Spleen (tissue), 11 donors: Measurements from ENCODE around the gene GPRC5C. TPM values are rescaled to one million over a fixed set of nuclear protein-coding genes. Genes with fewer than 3 reads are reported as not detected.
A peak's percentile ranks its signal among the peaks of the same experiment; 100 is the strongest.

Experiments used
- DNase-seq: peaks from one replicate; pipeline ENCODE4 v3.0.0-alpha.2; 2020
- H3K27ac ChIP-seq, 8 donors: fragments of 200-600 bp; sonication (generic) in 7 of 8; 1 replicate in 4 of 8; 2 replicates in 4 of 8; pipeline versions ENCODE4 v1.5.0 to v1.8.0; 2016 to 2021; ENCODE audit warnings: inconsistent platforms in 4 of 8, mild to moderate bottlenecking in 4 of 8, moderate library complexity in 1 of 8
- H3K27me3 ChIP-seq, 7 donors: fragments of 200-600 bp; sonication (generic) in 6 of 7; replicated peaks in 1 of 7; 1 replicate in 4 of 7; 2 replicates in 3 of 7; pipeline versions ENCODE4 v1.5.0 to v1.8.0; 2016 to 2021; ENCODE audit warnings: inconsistent platforms in 3 of 7, mild to moderate bottlenecking in 1 of 7
- H3K36me3 ChIP-seq, 6 donors: fragments of 200-600 bp; sonication (generic) in 5 of 6; 1 replicate in 4 of 6; 2 replicates in 2 of 6; pipeline versions ENCODE4 v1.5.0 to v1.8.0; 2016 to 2021; ENCODE audit warnings: inconsistent platforms in 2 of 6
- H3K4me1 ChIP-seq, 6 donors: fragments of 200-600 bp; sonication (generic) in 5 of 6; 1 replicate in 3 of 6; 2 replicates in 3 of 6; pipeline versions ENCODE4 v1.5.0 to v1.8.0; 2016 to 2021; ENCODE audit warnings: inconsistent platforms in 3 of 6
- H3K4me3 ChIP-seq, 8 donors: fragments of 200-600 bp; sonication (generic) in 7 of 8; 1 replicate in 4 of 8; 2 replicates in 4 of 8; pipeline versions ENCODE4 v1.5.0 to v1.8.0; 2016 to 2021; ENCODE audit warnings: inconsistent platforms in 4 of 8, mild to moderate bottlenecking in 4 of 8, moderate library complexity in 2 of 8
- H3K9me3 ChIP-seq, 8 donors: fragments of 200-600 bp; sonication (generic) in 7 of 8; 1 replicate in 4 of 8; 2 replicates in 4 of 8; pipeline versions ENCODE4 v1.5.0 to v1.8.0; 2016 to 2021; ENCODE audit warnings: inconsistent platforms in 4 of 8
- CTCF ChIP-seq, 11 experiments: fragments of 200-600 bp in 7 of 11; fragments of 450-650 bp in 4 of 11; sonication (generic) in 4 of 11; IDR thresholded peaks in 8 of 11; conservative IDR thresholded peaks in 3 of 11; 1 replicate in 7 of 11; 2 replicates in 4 of 11; pipeline versions ENCODE4 v1.4.0 to v1.8.0; 2016 to 2021; ENCODE audit warnings: antibody characterized with exemption in 11 of 11, inconsistent platforms in 4 of 11, mild to moderate bottlenecking in 1 of 11
- POLR2A ChIP-seq, 3 donors: fragments of 450-650 bp; IDR thresholded peaks; one replicate each; pipeline ENCODE4 v1.5.1; 2017; ENCODE audit warnings: antibody characterized with exemption in 3 of 3, mild to moderate bottlenecking in 1 of 3
- POLR2AphosphoS5 ChIP-seq, 3 donors: sonication (generic); formaldehyde crosslinking; IDR thresholded peaks; one replicate each; pipeline ENCODE4 v1.5.1; 2017; ENCODE audit warnings: antibody characterized with exemption in 3 of 3
- WGBS, 5 donors: extraction: QIAGEN DNeasy Blood & Tissue Kit in 3 of 5; methylation state at CpG; one replicate each; pipeline versions ENCODE4 v1.1.5 to v1.1.7; 2013 to 2018; 5-methylcytosine and 5-hydroxymethylcytosine counted together
- intact Hi-C: fragments of 100-400 bp; cut with DNase I; formaldehyde crosslinking; loops from one replicate; pipeline ENCODE4 v1.15.0; 2023; ENCODE audit warnings: low total_unique reads
- polyA plus RNA-seq, 3 donors: library from polyadenylated mRNA; stranded (reverse); fragments of 200-250 nt; gene quantifications; one replicate each; pipeline ENCODE4 v1.2.1, GENCODE V29; 2013
- total RNA-seq, 7 donors: library from RNA; depleted of rRNA in 3 of 7; stranded (reverse); fragments of >200 nt in 3 of 7; fragmentation: NEBNext Ultra II Directional in 4 of 7; extraction: Animal tissue kit (Norgen Biotek cat#: 25700) in 4 of 7; gene quantifications; one replicate each; pipeline versions ENCODE4 v1.1.0 to v1.2.1, GENCODE V29; 2016 to 2021
- donor health status: healthy with polysubstance abuse.
- donor health status: DM: no; HTN: no; CAD: no; lungs with moderate emphysema.
- donor health status: DM: no; HTN: no; CAD: no.
- donor health status: Bipolar disorder and iron deficiency.
- donor health status: healthy.
- donor health status: DM: no; HTN: no; CAD: no.
- donor health status: DM: yes; HTN: yes; CAD: no.

GPRC5C gene
- total and polyA plus RNA-seq, 10 donors, result 11.0 to 70.0 (median 28.6) TPM

GRCh38 chr17:74452841-74453661 lies 21.2 kb downstream of the GPRC5C start:
- H3K36me3 ChIP-seq, result peaks cover 0 to 11% (median 0%) of the 10 kb centered on the region in 6 donors
- intact Hi-C loops, result loop anchor here (10.0 kb wide), 1 partner anchor 238 kb away; the partner anchor contains the start of gene TTYH2

GRCh38 chr17:74453665-74454196 lies 21.8 kb downstream of the GPRC5C start:
- 5 to 40% (median 7%) methylated on average over 7 to 42 of the region's 43 CpGs for WGBS, 5 donors
- peaks cover 24 to 63% (median 49%) of the 10 kb centered on the region in 6 donors for H3K4me1 ChIP-seq
- intact Hi-C loops, result loop anchor here (10.0 kb wide), 1 partner anchor 239 kb away; the partner anchor contains the start of gene TTYH2
- DNase-seq, result no peak
- peaks cover 0 to 25% (median 0%) of the 10 kb centered on the region in 7 donors for H3K27me3 ChIP-seq
- H3K4me3 ChIP-seq, result peak overlapping the region in 7 of 8 donors; percentile 12 to 71 (median 43)
- H3K36me3 ChIP-seq, result peaks cover 0 to 10% (median 0%) of the 10 kb centered on the region in 6 donors
- peak overlapping the region in 7 of 8 donors; percentile 72 to 86 (median 83) for H3K27ac ChIP-seq
- no peak for TF ChIP-seq POLR2A (IDR thresholded peaks at IDR 0.05)
- peak in 5 of 11 experiments; percentile 40 to 81 (median 65) for TF ChIP-seq CTCF (IDR thresholded peaks at IDR 0.05 in 8 of 11, conservative IDR thresholded peaks at IDR 0.05 in 3 of 11)
- H3K9me3 ChIP-seq, result no peaks in the 10 kb centered on the region

More at GRCh38 chr17:74452841-74453661, 21.2 kb downstream of the GPRC5C start:
- peaks cover 24 to 66% (median 47%) of the 10 kb centered on the region in 6 donors for H3K4me1 ChIP-seq
- DNase-seq, result no peak
- H3K9me3 ChIP-seq, result no peaks in the 10 kb centered on the region
- WGBS, 5 donors, result 51 to 65% (median 52%) methylated on average over 18 to 22 of the region's 22 CpGs
- H3K27me3 ChIP-seq, result peaks cover 0 to 25% (median 0%) of the 10 kb centered on the region in 7 donors
- TF ChIP-seq CTCF (IDR thresholded peaks at IDR 0.05 in 8 of 11, conservative IDR thresholded peaks at IDR 0.05 in 3 of 11), result no peak
- TF ChIP-seq POLR2A (IDR thresholded peaks at IDR 0.05), result no peak
- TF ChIP-seq POLR2AphosphoS5 (IDR thresholded peaks at IDR 0.05), result no peak
- H3K27ac ChIP-seq, result peak overlapping the region; percentile 38 to 86 (median 82)
- H3K4me3 ChIP-seq, result peak overlapping the region in 6 of 8 donors; percentile 24 to 71 (median 44)

- H3K9me3 ChIP-seq, result no peaks in the 10 kb centered on the region
- TF ChIP-seq POLR2AphosphoS5 (IDR thresholded peaks at IDR 0.05) (peak; percentile 75 to 88 (median 87)), CTCF (IDR thresholded peaks at IDR 0.05 in 8 of 11, conservative IDR thresholded peaks at IDR 0.05 in 3 of 11) (peak in 5 of 11 experiments; percentile 1 to 75 (median 44)), POLR2A (IDR thresholded peaks at IDR 0.05) (no peak)
- H3K36me3 ChIP-seq, result peaks cover 0 to 7% (median 0%) of the 10 kb centered on the region in 6 donors
- intact Hi-C loops, result loop anchor here (10.0 kb wide), 1 partner anchor 240 kb away; the partner anchor contains the start of gene TTYH2
- WGBS, 5 donors, result 11 to 22% (median 17%) methylated on average over 17 to 40 of the region's 40 CpGs
- peak overlapping the region in 7 of 8 donors; percentile 12 to 71 (median 43) for H3K4me3 ChIP-seq
- peak; percentile 96 for DNase-seq
- peaks cover 24 to 65% (median 49%) of the 10 kb centered on the region in 6 donors for H3K4me1 ChIP-seq
- peaks cover 0 to 25% (median 0%) of the 10 kb centered on the region in 7 donors for H3K27me3 ChIP-seq
- H3K27ac ChIP-seq, result peak overlapping the region; percentile 72 to 86 (median 82)
These were observed 22.5 kb downstream of the GPRC5C start for GRCh38 chr17:74454197-74455024.
